SH-SY5Y (cell line): ENCODE results near the gene KCNRG.

Source experiments
- GATA2 ChIP-seq: IDR thresholded peaks from 2 replicates; pipeline ENCODE4 v1.6.1; 2011; ENCODE audit warnings: mild to moderate bottlenecking, low read depth, low read length
- GATA3 ChIP-seq: IDR thresholded peaks from 2 replicates; pipeline ENCODE4 v1.6.1; 2011; ENCODE audit warnings: low read depth, mild to moderate bottlenecking, low read length, moderate library complexity

The KCNRG gene

GRCh38 chr13:50015258-50015657, at the start of gene KCNRG:
Gene KCNRG, plus strand, starts transcription at chr13:50015444. Its CDS starts 50 bp downstream, at chr13:50015494.
- TF ChIP-seq GATA3: no peak
- TF ChIP-seq GATA2: no peak

GRCh38 chr13:49967456-49967855, 47.8 kb upstream of the KCNRG start:
- TF ChIP-seq GATA2 (no peak), GATA3 (no peak)

- TF ChIP-seq GATA2: no peak
- no peak for TF ChIP-seq GATA3
Observed at GRCh38 chr13:49972709-49973108, 42.5 kb upstream of the KCNRG start.

- no peak for TF ChIP-seq GATA2
- TF ChIP-seq GATA3: no peak
Observed at GRCh38 chr13:49975826-49976225, 39.4 kb upstream of the KCNRG start.

GRCh38 chr13:49976314-49977258, 38.7 kb upstream of the KCNRG start:
- no peak for TF ChIP-seq GATA3

- no peak for TF ChIP-seq GATA3
- TF ChIP-seq GATA2: no peak
Observed at GRCh38 chr13:49977992-49978391, 37.3 kb upstream of the KCNRG start.

GRCh38 chr13:49980266-49980665, 35.0 kb upstream of the KCNRG start:
- TF ChIP-seq GATA2: no peak
- no peak for TF ChIP-seq GATA3

GRCh38 chr13:49985129-49985528, 30.1 kb upstream of the KCNRG start:
- no peak for TF ChIP-seq GATA3
- TF ChIP-seq GATA2: peak; percentile 15; the same call in 1 of the 2 replicates

- TF ChIP-seq GATA3 (no peak), GATA2 (no peak)
Observed at GRCh38 chr13:49986471-49986870, 28.8 kb upstream of the KCNRG start.

- no peak for TF ChIP-seq GATA3
- TF ChIP-seq GATA2: no peak
Observed at GRCh38 chr13:49993111-49993510, 22.1 kb upstream of the KCNRG start.

GRCh38 chr13:49993666-49994065, 21.6 kb upstream of the KCNRG start:
- TF ChIP-seq GATA2 (peak; percentile 38; the same call in 1 of the 2 replicates), GATA3 (no peak)

- no peak for TF ChIP-seq GATA2
- no peak for TF ChIP-seq GATA3
Observed at GRCh38 chr13:49995625-49996101, 19.6 kb upstream of the KCNRG start.

GRCh38 chr13:49996161-49996915, 18.9 kb upstream of the KCNRG start:
- TF ChIP-seq GATA2: no peak
- no peak for TF ChIP-seq GATA3

GRCh38 chr13:49996951-49997895, 18.0 kb upstream of the KCNRG start, which contains the start of gene TRIM13:
Gene TRIM13, plus strand, starts transcription at chr13:49997042. Its CDS starts 14,899 bp downstream, at chr13:50011941.
- TF ChIP-seq GATA2 (no peak), GATA3 (no peak)
